ENCODE measurements around the gene ADI1. TPM values are rescaled to one million over a fixed set of nuclear protein-coding genes. Genes with fewer than 3 reads are reported as not detected.

The ADI1 gene, protein sequence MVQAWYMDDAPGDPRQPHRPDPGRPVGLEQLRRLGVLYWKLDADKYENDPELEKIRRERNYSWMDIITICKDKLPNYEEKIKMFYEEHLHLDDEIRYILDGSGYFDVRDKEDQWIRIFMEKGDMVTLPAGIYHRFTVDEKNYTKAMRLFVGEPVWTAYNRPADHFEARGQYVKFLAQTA
- 10 to 100 TPM; 32.3 to 87.8 (median 37.1) TPM for polyA plus RNA-seq (ENCODE audit: low read depth in 6 of 6)

DNA sequence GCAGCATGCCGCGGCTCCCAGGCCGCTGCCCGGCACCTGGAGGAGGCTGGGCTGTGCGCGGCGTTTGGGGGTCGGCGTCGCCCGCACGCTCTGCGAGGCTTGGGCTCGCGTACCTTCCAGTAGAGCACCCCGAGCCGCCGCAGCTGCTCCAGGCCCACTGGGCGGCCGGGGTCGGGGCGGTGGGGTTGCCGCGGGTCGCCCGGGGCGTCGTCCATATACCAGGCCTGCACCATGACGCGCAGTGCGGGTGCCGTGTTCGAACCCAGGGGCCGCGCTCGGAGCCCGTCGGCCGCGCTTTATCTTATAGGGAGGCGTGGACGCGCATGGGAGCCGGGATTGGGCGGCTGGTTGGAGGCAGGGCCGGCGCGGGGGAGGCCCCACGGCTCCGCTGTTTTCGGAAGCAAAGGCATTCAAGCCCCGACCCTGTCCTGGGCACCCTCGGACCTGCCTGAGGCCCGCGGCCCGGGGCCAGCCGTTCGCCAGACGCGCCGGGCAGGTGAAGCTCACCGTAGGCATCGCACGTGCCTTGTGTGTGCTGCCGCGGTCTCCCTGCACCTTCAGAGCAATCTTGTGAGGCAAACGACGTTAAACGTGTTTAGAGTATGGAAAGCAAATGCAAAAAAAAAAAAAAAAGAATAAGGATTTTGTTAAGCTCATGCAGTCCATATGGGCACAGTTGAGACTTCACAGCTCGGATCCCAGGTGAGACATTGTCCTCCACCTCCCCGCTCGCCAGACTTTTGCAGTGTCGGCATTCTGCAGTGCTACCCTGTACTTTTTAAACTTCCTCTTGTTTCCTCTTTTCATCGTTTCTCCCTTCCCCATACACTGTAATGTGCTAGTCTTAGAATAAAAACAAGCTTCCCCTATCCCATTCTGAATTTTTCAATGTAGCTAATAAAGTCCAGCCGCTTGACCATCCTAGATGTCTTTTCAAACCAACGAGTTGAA lies at the start of gene ADI1:
TSS of gene ADI1 (minus strand) at position 277 of the 951 bp plus-strand sequence. CDS start at position 233, 44 bp downstream.
- DNase-seq = peak; percentile 77
- H3K27me3 Mint-ChIP-seq = no peaks in the 10 kb centered on the region
- H3K4me3 Mint-ChIP-seq = peak within 1 kb of the TSS; percentile 80 to 95 (median 92)
- H3K36me3 Mint-ChIP-seq = peaks cover 0 to 5% of the 10 kb centered on the region in 2 donors
- peak; percentile 62 for ATAC-seq (ENCODE audit: low read depth in 2 of 2)
- H3K27ac Mint-ChIP-seq = peak within 1 kb of the TSS; percentile 72 to 96 (median 88)
- peaks cover 23 to 45% (median 27%) of the 10 kb centered on the region in 3 donors for H3K4me1 Mint-ChIP-seq
- H3K9me3 Mint-ChIP-seq = peaks cover 0 to 9% (median 4%) of the 10 kb centered on the region in 7 donors

GRCh38 chr2:3566806-3567205 lies 47.5 kb upstream of the ADI1 start:
- ATAC-seq (ENCODE audit: low read depth in 2 of 2) (no peak), DNase-seq (no peak)
- Mint-ChIP-seq H3K4me1 (peaks cover 25 to 34% (median 33%) of the 10 kb centered on the region in 3 donors), H3K36me3 (no peaks in the 10 kb centered on the region), H3K27ac (peak overlapping the region in 3 of 6 donors; percentile 66 to 92 (median 69)), H3K9me3 (peaks cover 0 to 2% (median 0%) of the 10 kb centered on the region in 7 donors), H3K27me3 (no peaks in the 10 kb centered on the region), H3K4me3 (peak overlapping the region in 1 of 8 donors; percentile 49)

GRCh38 chr2:3565117-3565516 lies 45.8 kb upstream of the ADI1 start:
- Mint-ChIP-seq H3K4me3 (peak overlapping the region in 1 of 8 donors; percentile 77), H3K4me1 (peaks cover 30 to 42% (median 39%) of the 10 kb centered on the region in 3 donors), H3K27ac (peak overlapping the region in 2 of 6 donors; percentile 65 to 86), H3K27me3 (no peaks in the 10 kb centered on the region), H3K9me3 (peaks cover 0 to 2% (median 0%) of the 10 kb centered on the region in 7 donors), H3K36me3 (peaks cover 0 to 6% of the 10 kb centered on the region in 2 donors)
- DNase-seq (no peak), ATAC-seq (ENCODE audit: low read depth in 2 of 2) (no peak)

GRCh38 chr2:3563521-3563976 lies 44.2 kb upstream of the ADI1 start:
- Mint-ChIP-seq H3K4me3 (peak overlapping the region; percentile 54 to 92 (median 79)), H3K27ac (peak overlapping the region; percentile 81 to 96 (median 89)), H3K36me3 (peaks cover 0 to 8% of the 10 kb centered on the region in 2 donors), H3K4me1 (peaks cover 34 to 56% (median 49%) of the 10 kb centered on the region in 3 donors), H3K9me3 (peaks cover 0 to 2% (median 0%) of the 10 kb centered on the region in 7 donors), H3K27me3 (no peaks in the 10 kb centered on the region)
- DNase-seq (peak; percentile 12), ATAC-seq (ENCODE audit: low read depth in 2 of 2) (peak; percentile 44 to 49)

DNA sequence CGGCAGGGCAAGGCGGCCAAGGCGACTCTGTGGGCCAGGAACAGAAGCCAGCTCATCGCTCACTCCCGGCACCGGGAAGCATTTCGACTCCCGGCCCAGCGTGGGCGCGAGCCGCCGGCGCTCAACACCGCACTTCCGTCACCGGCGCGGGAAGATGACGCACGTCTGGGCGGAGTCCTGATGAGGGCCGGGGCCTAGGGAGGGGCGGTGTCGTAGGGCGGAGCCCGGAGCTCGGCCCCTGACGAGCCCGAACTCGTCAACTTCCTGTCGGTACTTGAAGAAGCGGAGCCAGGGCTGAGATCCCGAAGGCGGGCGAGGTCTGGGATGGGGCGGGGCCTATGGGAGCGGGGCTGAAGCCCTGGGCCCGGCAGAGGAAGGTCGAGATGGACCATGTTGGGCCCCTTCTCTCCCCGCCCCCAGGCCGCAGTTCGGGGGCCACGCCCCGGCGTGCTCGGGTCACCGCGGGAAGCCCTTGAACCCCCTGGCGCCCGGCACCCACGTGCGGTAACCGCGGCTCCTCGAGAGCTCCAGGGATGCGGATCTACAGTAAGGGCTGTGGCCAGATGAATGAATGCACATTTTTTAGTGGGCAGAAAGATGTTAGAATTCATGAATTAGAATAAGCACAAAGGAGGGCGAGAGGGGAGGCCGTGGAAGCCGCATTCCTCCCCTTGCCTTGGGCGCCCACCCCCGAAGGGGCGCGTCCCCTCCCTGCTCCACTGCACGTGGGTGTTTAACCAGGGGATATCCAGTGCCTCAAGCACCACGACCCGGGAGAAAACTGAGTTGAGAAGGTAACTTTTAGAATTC lies 39.1 kb upstream of the ADI1 start, which contains the start of gene RNASEH1:
TSS of gene RNASEH1 (minus strand) at position 129 of the 810 bp plus-strand sequence. CDS start at position 56, 73 bp downstream.
- H3K36me3 Mint-ChIP-seq = peaks cover 7 to 8% of the 10 kb centered on the region in 2 donors
- peak within 1 kb of the TSS; percentile 91 to 99 (median 97) for H3K27ac Mint-ChIP-seq
- H3K4me1 Mint-ChIP-seq = peaks cover 27 to 56% (median 36%) of the 10 kb centered on the region in 3 donors
- peak within 1 kb of the TSS; percentile 89 to 96 (median 92) for H3K4me3 Mint-ChIP-seq
- DNase-seq = peak; percentile 98
- H3K9me3 Mint-ChIP-seq = no peaks in the 10 kb centered on the region
- no peaks in the 10 kb centered on the region for H3K27me3 Mint-ChIP-seq
- peak; percentile 91 to 92 for ATAC-seq (ENCODE audit: low read depth in 2 of 2)

DNA sequence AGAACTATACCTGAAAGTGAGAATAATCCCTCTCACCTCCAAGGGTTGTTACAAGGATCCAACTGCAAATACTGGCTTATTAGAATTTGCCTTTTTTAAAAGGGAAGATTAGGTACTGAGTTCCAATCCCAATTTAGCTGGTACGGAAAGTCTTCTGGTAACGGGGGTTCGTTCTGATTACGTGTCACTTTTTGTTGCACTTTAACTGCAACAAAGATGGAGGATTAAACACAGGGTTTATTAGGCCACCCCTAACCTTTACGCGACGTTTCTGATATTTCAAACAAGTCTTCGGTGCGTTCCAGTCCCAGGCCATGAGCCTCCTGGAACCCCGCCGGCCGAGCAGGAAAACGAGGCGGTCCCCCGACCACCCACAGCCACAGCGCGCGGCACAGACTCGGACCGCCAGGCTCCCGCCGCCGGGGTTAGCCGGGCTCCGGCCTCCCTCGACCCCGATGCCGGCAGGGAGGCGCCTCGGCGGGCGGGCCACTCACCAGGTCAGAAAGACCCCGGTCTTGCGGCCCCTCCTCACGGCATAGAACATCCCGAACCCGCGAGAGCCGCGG lies 38.4 kb upstream of the ADI1 start:
- DNase-seq = no peak
- peak; percentile 20 to 22 for ATAC-seq (ENCODE audit: low read depth in 2 of 2)
- Mint-ChIP-seq H3K4me1 (peaks cover 21 to 50% (median 29%) of the 10 kb centered on the region in 3 donors), H3K4me3 (peak overlapping the region; percentile 89 to 96 (median 92)), H3K27ac (peak overlapping the region; percentile 91 to 99 (median 97)), H3K36me3 (peaks cover 7 to 8% of the 10 kb centered on the region in 2 donors), H3K27me3 (no peaks in the 10 kb centered on the region), H3K9me3 (no peaks in the 10 kb centered on the region)

DNA sequence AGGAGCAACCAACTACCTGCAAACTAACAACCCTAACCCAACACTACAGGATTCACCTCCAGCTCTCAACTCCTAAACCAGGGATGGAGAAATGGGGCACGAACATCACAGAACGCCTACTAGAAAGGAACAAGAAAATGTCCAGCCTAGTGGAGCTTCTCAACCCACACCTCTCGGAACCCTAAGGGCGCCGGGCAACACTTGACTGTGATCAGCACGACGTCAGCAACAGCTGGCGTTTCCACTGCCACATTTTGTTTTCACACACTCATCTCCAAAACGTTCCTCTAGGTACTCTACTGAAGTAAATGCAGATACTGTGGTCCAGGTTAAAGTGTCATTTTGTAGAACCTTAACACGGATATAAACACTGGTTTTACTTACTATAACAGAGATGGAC lies 34.6 kb upstream of the ADI1 start:
- ATAC-seq (ENCODE audit: low read depth in 2 of 2) (no peak), DNase-seq (no peak)
- Mint-ChIP-seq H3K27me3 (no peaks in the 10 kb centered on the region), H3K4me1 (peaks cover 9 to 32% (median 11%) of the 10 kb centered on the region in 3 donors), H3K4me3 (peak overlapping the region in 1 of 8 donors; percentile 76), H3K9me3 (no peaks in the 10 kb centered on the region), H3K36me3 (peaks cover 14 to 15% of the 10 kb centered on the region in 2 donors), H3K27ac (peak overlapping the region in 1 of 6 donors; percentile 63)

GRCh38 chr2:3547915-3548314 lies 28.6 kb upstream of the ADI1 start:
- no peak for DNase-seq
- Mint-ChIP-seq H3K36me3 (peaks cover 36 to 49% of the 10 kb centered on the region in 2 donors), H3K27ac (no peak overlapping the region)

GRCh38 chr2:3545788-3546478 lies 26.6 kb upstream of the ADI1 start:
- H3K27ac Mint-ChIP-seq = peak overlapping the region in 2 of 6 donors; percentile 1 to 56

More at GRCh38 chr2:3547915-3548314, 28.6 kb upstream of the ADI1 start:
- no peak for ATAC-seq (ENCODE audit: low read depth in 2 of 2)
- Mint-ChIP-seq H3K4me3 (no peak overlapping the region), H3K4me1 (peaks cover 6 to 14% (median 6%) of the 10 kb centered on the region in 3 donors), H3K27me3 (no peaks in the 10 kb centered on the region), H3K9me3 (peaks cover 0 to 4% (median 0%) of the 10 kb centered on the region in 7 donors)

DNA sequence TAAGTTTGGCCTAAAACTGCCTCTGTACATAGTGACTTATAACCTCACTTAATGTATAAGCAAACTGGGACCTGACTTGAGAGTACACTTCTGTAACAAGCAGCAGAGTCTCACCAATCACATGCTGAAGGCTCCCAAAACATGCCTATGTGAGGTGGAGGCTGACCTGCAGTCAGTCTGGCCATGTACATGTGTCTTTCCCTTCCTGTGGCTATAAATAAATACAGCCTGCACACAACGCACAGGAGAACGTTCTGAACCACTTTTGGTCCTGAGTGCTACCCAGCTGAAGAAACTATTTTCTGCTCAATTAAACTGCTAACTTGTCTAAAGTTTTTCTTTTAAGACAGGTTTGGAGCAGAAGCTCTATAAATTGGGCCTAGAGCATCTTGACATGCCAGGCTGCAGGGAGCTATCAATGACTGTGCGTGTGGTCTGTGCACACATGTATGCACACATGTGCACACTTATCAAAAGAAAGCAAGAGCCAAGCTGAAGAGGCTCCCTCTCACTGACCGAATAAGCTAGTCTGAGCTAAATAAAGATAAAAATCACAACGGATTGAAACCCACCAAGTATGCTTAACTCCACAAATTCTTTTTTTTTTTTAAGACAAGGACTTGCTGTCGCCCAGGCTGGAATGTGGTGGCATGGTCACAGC lies 23.8 kb upstream of the ADI1 start:
- Mint-ChIP-seq H3K36me3 (peaks cover 24 to 39% of the 10 kb centered on the region in 2 donors), H3K4me3 (no peak overlapping the region), H3K27me3 (no peaks in the 10 kb centered on the region), H3K27ac (peak overlapping the region in 2 of 6 donors; percentile 21 to 33), H3K4me1 (peaks cover under 1 to 7% (median 2%) of the 10 kb centered on the region in 3 donors), H3K9me3 (peaks cover 0 to 3% (median 0%) of the 10 kb centered on the region in 7 donors)
- ATAC-seq (ENCODE audit: low read depth in 2 of 2) = no peak
- no peak for DNase-seq

More at GRCh38 chr2:3545788-3546478, 26.6 kb upstream of the ADI1 start:
- H3K9me3 Mint-ChIP-seq = peaks cover 0 to 4% (median 0%) of the 10 kb centered on the region in 7 donors
- H3K4me3 Mint-ChIP-seq = no peak overlapping the region
- no peaks in the 10 kb centered on the region for H3K27me3 Mint-ChIP-seq
- no peak for DNase-seq
- peaks cover 2 to 14% (median 6%) of the 10 kb centered on the region in 3 donors for H3K4me1 Mint-ChIP-seq
- no peak for ATAC-seq (ENCODE audit: low read depth in 2 of 2)
- H3K36me3 Mint-ChIP-seq = peaks cover 41 to 58% of the 10 kb centered on the region in 2 donors

DNA sequence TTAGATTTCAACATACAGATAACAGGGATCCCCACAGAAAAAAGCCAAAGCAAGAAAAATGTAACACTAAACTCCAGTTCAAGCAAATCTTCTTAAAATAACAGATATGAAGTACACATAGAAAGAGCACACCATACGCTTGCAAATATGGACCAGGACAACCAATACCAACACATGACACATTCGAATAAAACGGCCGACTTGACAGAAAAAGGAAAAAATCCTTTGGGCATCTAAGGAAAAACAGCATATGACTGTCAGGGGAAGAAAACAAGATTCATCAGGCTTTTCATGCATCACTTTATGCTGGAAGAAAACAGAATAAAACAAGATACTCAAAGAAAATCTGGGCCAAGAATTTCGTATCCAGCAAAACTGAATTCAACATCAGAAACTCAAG lies 22.8 kb upstream of the ADI1 start:
- peaks cover 0 to 5% (median 2%) of the 10 kb centered on the region in 3 donors for H3K4me1 Mint-ChIP-seq
- DNase-seq = no peak
- peaks cover 19 to 32% of the 10 kb centered on the region in 2 donors for H3K36me3 Mint-ChIP-seq
- H3K9me3 Mint-ChIP-seq = no peaks in the 10 kb centered on the region
- H3K27me3 Mint-ChIP-seq = no peaks in the 10 kb centered on the region
- ATAC-seq (ENCODE audit: low read depth in 2 of 2) = no peak
- no peak overlapping the region for H3K4me3 Mint-ChIP-seq
- no peak overlapping the region for H3K27ac Mint-ChIP-seq
